ENCODE results near the gene MDH1. TPM values are rescaled to one million over a fixed set of nuclear protein-coding genes. Genes with fewer than 3 reads are reported as not detected.

MDH1 gene
- polyA plus RNA-seq, 1 donor from 2014 or later, result 511 TPM

GRCh38 chr2:63582873-63583272 lies 5.9 kb upstream of the MDH1 start:
- Histone ChIP-seq H3K9me2 (ENCODE audit: insufficient read depth, low read length) (no peaks in the 10 kb centered on the region), H3K9ac (ENCODE audit: low read length) (no peak overlapping the region), H3K4me2 (ENCODE audit: low read length) (no peak overlapping the region), H3K36me3 (ENCODE audit: insufficient read depth, low read length) (no peaks in the 10 kb centered on the region), H3K79me2 (replicated peaks; ENCODE audit: insufficient read depth, low read length) (peaks cover 11% of the 10 kb centered on the region), H3K27me3 (ENCODE audit: insufficient read depth, low read depth, low read length) (no peaks in the 10 kb centered on the region), H3F3A (ENCODE audit: insufficient read depth, low read length, poor library complexity, severe bottlenecking) (no peaks in the 10 kb centered on the region), H3K27ac (ENCODE audit: low read length) (no peak overlapping the region), H3K4me3 (ENCODE audit: low read length) (no peak overlapping the region), H4K20me1 (ENCODE audit: insufficient read depth) (no peaks in the 10 kb centered on the region), H2AFZ (ENCODE audit: low read depth, low read length) (no peak overlapping the region), H3K9me3 (ENCODE audit: low read length) (no peaks in the 10 kb centered on the region)
- TF ChIP-seq MXI1 (conservative IDR thresholded peaks at IDR 0.05; ENCODE audit: poor library complexity, severe bottlenecking), result no peak
- TF ChIP-seq POLR2AphosphoS5 (IDR thresholded peaks at IDR 0.05), result no peak
- no peak for TF ChIP-seq RAD21 (conservative IDR thresholded peaks at IDR 0.05)
- no peak for TF ChIP-seq EP300 (conservative IDR thresholded peaks at IDR 0.05; ENCODE audit: poor library complexity, severe bottlenecking)
- no peak for TF ChIP-seq SMC3 (conservative IDR thresholded peaks at IDR 0.05; ENCODE audit: poor library complexity)
- no peak for TF ChIP-seq EZH2 (IDR thresholded peaks at IDR 0.05; ENCODE audit: borderline replicate concordance, insufficient read depth, low read length, poor library complexity, severe bottlenecking)
- TF ChIP-seq, protein P1, sequence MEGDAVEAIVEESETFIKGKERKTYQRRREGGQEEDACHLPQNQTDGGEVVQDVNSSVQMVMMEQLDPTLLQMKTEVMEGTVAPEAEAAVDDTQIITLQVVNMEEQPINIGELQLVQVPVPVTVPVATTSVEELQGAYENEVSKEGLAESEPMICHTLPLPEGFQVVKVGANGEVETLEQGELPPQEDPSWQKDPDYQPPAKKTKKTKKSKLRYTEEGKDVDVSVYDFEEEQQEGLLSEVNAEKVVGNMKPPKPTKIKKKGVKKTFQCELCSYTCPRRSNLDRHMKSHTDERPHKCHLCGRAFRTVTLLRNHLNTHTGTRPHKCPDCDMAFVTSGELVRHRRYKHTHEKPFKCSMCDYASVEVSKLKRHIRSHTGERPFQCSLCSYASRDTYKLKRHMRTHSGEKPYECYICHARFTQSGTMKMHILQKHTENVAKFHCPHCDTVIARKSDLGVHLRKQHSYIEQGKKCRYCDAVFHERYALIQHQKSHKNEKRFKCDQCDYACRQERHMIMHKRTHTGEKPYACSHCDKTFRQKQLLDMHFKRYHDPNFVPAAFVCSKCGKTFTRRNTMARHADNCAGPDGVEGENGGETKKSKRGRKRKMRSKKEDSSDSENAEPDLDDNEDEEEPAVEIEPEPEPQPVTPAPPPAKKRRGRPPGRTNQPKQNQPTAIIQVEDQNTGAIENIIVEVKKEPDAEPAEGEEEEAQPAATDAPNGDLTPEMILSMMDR (IDR thresholded peaks at IDR 0.05; ENCODE audit: poor library complexity, severe bottlenecking), result no peak
- no peak for TF ChIP-seq TAF1 (IDR thresholded peaks at IDR 0.05; ENCODE audit: low read depth)
- TF ChIP-seq, protein P2, sequence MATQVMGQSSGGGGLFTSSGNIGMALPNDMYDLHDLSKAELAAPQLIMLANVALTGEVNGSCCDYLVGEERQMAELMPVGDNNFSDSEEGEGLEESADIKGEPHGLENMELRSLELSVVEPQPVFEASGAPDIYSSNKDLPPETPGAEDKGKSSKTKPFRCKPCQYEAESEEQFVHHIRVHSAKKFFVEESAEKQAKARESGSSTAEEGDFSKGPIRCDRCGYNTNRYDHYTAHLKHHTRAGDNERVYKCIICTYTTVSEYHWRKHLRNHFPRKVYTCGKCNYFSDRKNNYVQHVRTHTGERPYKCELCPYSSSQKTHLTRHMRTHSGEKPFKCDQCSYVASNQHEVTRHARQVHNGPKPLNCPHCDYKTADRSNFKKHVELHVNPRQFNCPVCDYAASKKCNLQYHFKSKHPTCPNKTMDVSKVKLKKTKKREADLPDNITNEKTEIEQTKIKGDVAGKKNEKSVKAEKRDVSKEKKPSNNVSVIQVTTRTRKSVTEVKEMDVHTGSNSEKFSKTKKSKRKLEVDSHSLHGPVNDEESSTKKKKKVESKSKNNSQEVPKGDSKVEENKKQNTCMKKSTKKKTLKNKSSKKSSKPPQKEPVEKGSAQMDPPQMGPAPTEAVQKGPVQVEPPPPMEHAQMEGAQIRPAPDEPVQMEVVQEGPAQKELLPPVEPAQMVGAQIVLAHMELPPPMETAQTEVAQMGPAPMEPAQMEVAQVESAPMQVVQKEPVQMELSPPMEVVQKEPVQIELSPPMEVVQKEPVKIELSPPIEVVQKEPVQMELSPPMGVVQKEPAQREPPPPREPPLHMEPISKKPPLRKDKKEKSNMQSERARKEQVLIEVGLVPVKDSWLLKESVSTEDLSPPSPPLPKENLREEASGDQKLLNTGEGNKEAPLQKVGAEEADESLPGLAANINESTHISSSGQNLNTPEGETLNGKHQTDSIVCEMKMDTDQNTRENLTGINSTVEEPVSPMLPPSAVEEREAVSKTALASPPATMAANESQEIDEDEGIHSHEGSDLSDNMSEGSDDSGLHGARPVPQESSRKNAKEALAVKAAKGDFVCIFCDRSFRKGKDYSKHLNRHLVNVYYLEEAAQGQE (IDR thresholded peaks at IDR 0.05; ENCODE audit: borderline replicate concordance), result no peak

- no peaks in the 10 kb centered on the region for H4K20me1 ChIP-seq (ENCODE audit: insufficient read depth)
- TF ChIP-seq, protein P2 (IDR thresholded peaks at IDR 0.05; ENCODE audit: borderline replicate concordance), result no peak
- TF ChIP-seq RAD21 (conservative IDR thresholded peaks at IDR 0.05) (peak; percentile 44), EP300 (conservative IDR thresholded peaks at IDR 0.05; ENCODE audit: poor library complexity, severe bottlenecking) (no peak)
- H3K4me2 ChIP-seq (ENCODE audit: low read length), result peak overlapping the region; percentile 83
- H3K36me3 ChIP-seq (ENCODE audit: insufficient read depth, low read length), result no peaks in the 10 kb centered on the region
- H3K9ac ChIP-seq (ENCODE audit: low read length), result peak overlapping the region; percentile 93
- H2AFZ ChIP-seq (ENCODE audit: low read depth, low read length), result peak overlapping the region; percentile 69
- H3K27ac ChIP-seq (ENCODE audit: low read length), result peak overlapping the region; percentile 96
- no peaks in the 10 kb centered on the region for H3F3A ChIP-seq (ENCODE audit: insufficient read depth, low read length, poor library complexity, severe bottlenecking)
- H3K27me3 ChIP-seq (ENCODE audit: insufficient read depth, low read depth, low read length), result no peaks in the 10 kb centered on the region
- peaks cover 41% of the 10 kb centered on the region for H3K79me2 ChIP-seq (replicated peaks; ENCODE audit: insufficient read depth, low read length)
- no peaks in the 10 kb centered on the region for H3K9me3 ChIP-seq (ENCODE audit: low read length)
- H3K4me3 ChIP-seq (ENCODE audit: low read length), result peak overlapping the region; percentile 94
- H3K9me2 ChIP-seq (ENCODE audit: insufficient read depth, low read length), result no peaks in the 10 kb centered on the region
Observed at GRCh38 chr2:63587814-63588384, 864 bp upstream of the MDH1 start.
